Measurements from ENCODE around the gene CA7.

- TF ChIP-seq, protein P1, sequence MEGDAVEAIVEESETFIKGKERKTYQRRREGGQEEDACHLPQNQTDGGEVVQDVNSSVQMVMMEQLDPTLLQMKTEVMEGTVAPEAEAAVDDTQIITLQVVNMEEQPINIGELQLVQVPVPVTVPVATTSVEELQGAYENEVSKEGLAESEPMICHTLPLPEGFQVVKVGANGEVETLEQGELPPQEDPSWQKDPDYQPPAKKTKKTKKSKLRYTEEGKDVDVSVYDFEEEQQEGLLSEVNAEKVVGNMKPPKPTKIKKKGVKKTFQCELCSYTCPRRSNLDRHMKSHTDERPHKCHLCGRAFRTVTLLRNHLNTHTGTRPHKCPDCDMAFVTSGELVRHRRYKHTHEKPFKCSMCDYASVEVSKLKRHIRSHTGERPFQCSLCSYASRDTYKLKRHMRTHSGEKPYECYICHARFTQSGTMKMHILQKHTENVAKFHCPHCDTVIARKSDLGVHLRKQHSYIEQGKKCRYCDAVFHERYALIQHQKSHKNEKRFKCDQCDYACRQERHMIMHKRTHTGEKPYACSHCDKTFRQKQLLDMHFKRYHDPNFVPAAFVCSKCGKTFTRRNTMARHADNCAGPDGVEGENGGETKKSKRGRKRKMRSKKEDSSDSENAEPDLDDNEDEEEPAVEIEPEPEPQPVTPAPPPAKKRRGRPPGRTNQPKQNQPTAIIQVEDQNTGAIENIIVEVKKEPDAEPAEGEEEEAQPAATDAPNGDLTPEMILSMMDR (IDR thresholded peaks at IDR 0.05), result no peak
- TF ChIP-seq POLR2A (IDR thresholded peaks at IDR 0.05) (no peak), POLR2AphosphoS5 (IDR thresholded peaks at IDR 0.05) (no peak), EP300 (IDR thresholded peaks at IDR 0.05) (no peak)
These were observed 58.7 kb downstream of the CA7 start for GRCh38 chr16:66902648-66903543.
